ENCODE data around the gene LRCOL1. TPM values are rescaled to one million over a fixed set of nuclear protein-coding genes. Genes with fewer than 3 reads are reported as not detected.

Gene LRCOL1
- total and polyA plus RNA-seq, 2 of the 13 experiments (the other 11 are each of a cell fraction or from before 2014, with no cell fraction given) = not detected

GRCh38 chr12:132596016-132596415 lies 14.4 kb downstream of the LRCOL1 start:
- no peak overlapping the region for H2AFZ ChIP-seq (ENCODE audit: low read length)
- no peaks in the 10 kb centered on the region for H3K36me3 ChIP-seq (replicated peaks in 1 of 2; ENCODE audit: control insufficient read depth in 1 of 2, insufficient read depth in 2 of 2, low read length in 2 of 2)
- in situ Hi-C loops (cut with HindIII; ENCODE audit: extremely low pct_ligation_motif_present, low pct_unique_long_range_greater_than_20kb) = no loop called here
- 61% methylated on average over 16 of the region's 18 CpGs for WGBS (ENCODE audit: low lambda C conversion rate)
- H3K4me1 ChIP-seq (ENCODE audit: insufficient read depth, low read length) = peaks cover 28% of the 10 kb centered on the region
- ChIA-PET POLR2A (no interaction called here), CTCF (ENCODE audit: low intra/inter-chr PET ratio, low total read pairs) (no interaction called here)
- no peak overlapping the region for H3K27ac ChIP-seq (ENCODE audit: extremely low read length, insufficient read depth, low read length)
- no peaks in the 10 kb centered on the region for H3K79me2 ChIP-seq (ENCODE audit: insufficient read depth, low read length)
- FAIRE-seq (no peak), DNase-seq (ENCODE audit: low spot score) (no peak), ATAC-seq (no peak)
- H3K9me3 ChIP-seq (ENCODE audit: low read length) = no peaks in the 10 kb centered on the region
- no peaks in the 10 kb centered on the region for H4K20me1 ChIP-seq (ENCODE audit: insufficient read depth, low read length)
- TF ChIP-seq KLF9 (CRISPR knock-in tag; IDR thresholded peaks at IDR 0.05; ENCODE audit: low read depth) (no peak), ZNF615 (CRISPR knock-in tag; IDR thresholded peaks at IDR 0.05; ENCODE audit: borderline replicate concordance) (no peak), SALL1 (CRISPR knock-in tag; IDR thresholded peaks at IDR 0.05) (no peak), GPN1 (CRISPR knock-in tag; IDR thresholded peaks at IDR 0.05; ENCODE audit: borderline replicate concordance) (no peak), PHF21A (CRISPR knock-in tag; IDR thresholded peaks at IDR 0.05) (no peak), BRF2 (CRISPR knock-in tag; IDR thresholded peaks at IDR 0.05) (no peak), NFKBIZ (CRISPR knock-in tag; IDR thresholded peaks at IDR 0.05) (no peak), NCOA2 (CRISPR knock-in tag; IDR thresholded peaks at IDR 0.05) (no peak), TBL1XR1 (IDR thresholded peaks at IDR 0.05; ENCODE audit: borderline replicate concordance, low read length, partially characterized antibody) (no peak), GABPB1 (CRISPR knock-in tag; IDR thresholded peaks at IDR 0.05) (peak; percentile 16; the same call in 1 of the 2 replicates), MAFF (IDR thresholded peaks at IDR 0.05; ENCODE audit: low read depth, low read length) (no peak), ZNF275 (CRISPR knock-in tag; IDR thresholded peaks at IDR 0.05; ENCODE audit: borderline replicate concordance) (no peak), ZNF12 (CRISPR knock-in tag; IDR thresholded peaks at IDR 0.05) (peak; percentile 89), ZNF382 (CRISPR knock-in tag; IDR thresholded peaks at IDR 0.05; ENCODE audit: borderline replicate concordance) (no peak), MED1 (CRISPR knock-in tag; IDR thresholded peaks at IDR 0.05) (no peak), SP1 (IDR thresholded peaks at IDR 0.05) (no peak), SP1 (CRISPR knock-in tag; IDR thresholded peaks at IDR 0.05) (no peak), HINFP (CRISPR knock-in tag; IDR thresholded peaks at IDR 0.05; ENCODE audit: low read depth) (no peak)
- TF ChIP-seq, protein P1, sequence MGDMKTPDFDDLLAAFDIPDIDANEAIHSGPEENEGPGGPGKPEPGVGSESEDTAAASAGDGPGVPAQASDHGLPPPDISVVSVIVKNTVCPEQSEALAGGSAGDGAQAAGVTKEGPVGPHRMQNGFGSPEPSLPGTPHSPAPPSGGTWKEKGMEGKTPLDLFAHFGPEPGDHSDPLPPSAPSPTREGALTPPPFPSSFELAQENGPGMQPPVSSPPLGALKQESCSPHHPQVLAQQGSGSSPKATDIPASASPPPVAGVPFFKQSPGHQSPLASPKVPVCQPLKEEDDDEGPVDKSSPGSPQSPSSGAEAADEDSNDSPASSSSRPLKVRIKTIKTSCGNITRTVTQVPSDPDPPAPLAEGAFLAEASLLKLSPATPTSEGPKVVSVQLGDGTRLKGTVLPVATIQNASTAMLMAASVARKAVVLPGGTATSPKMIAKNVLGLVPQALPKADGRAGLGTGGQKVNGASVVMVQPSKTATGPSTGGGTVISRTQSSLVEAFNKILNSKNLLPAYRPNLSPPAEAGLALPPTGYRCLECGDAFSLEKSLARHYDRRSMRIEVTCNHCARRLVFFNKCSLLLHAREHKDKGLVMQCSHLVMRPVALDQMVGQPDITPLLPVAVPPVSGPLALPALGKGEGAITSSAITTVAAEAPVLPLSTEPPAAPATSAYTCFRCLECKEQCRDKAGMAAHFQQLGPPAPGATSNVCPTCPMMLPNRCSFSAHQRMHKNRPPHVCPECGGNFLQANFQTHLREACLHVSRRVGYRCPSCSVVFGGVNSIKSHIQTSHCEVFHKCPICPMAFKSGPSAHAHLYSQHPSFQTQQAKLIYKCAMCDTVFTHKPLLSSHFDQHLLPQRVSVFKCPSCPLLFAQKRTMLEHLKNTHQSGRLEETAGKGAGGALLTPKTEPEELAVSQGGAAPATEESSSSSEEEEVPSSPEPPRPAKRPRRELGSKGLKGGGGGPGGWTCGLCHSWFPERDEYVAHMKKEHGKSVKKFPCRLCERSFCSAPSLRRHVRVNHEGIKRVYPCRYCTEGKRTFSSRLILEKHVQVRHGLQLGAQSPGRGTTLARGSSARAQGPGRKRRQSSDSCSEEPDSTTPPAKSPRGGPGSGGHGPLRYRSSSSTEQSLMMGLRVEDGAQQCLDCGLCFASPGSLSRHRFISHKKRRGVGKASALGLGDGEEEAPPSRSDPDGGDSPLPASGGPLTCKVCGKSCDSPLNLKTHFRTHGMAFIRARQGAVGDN (CRISPR knock-in tag; IDR thresholded peaks at IDR 0.05) = peak; percentile 14; the same call in 1 of the 2 replicates
- peaks cover 7 to 42% of the 10 kb centered on the region in 2 experiments; a peak in 4 of 5 replicates for H3K27me3 ChIP-seq (ENCODE audit: control insufficient read depth in 1 of 2, insufficient read depth in 2 of 2, low read length in 2 of 2)
- H3K9ac ChIP-seq (ENCODE audit: insufficient read depth, low read depth, low read length) = no peak overlapping the region
- no peak overlapping the region for H3K4me2 ChIP-seq (ENCODE audit: low read depth, low read length)
- intact Hi-C loops (cut with micrococcal nuclease; ENCODE audit: unreplicated experiment) = no loop called here
- no peak overlapping the region for H3K4me3 ChIP-seq (replicated peaks in 1 of 3; ENCODE audit: insufficient read depth in 1 of 3, low read depth in 2 of 3, low read length in 3 of 3)
- BruUV-seq (replicated peaks) = no TSS peak

Measured in HepG2 (cell line).